Cardiac fibroblast (primary cell): ENCODE measurements around the gene THSD4.

Source experiments
- DNase-seq, 2 donors: peaks; one replicate each; pipeline versions ENCODE4 v3.0.0 to v3.0.0-alpha.2; 2010; ENCODE audit warnings: low read depth in 2 of 2
- H3K4me3 ChIP-seq, 2 donors: replicated peaks in 1 of 2; 1 replicate in 1 of 2; 2 replicates in 1 of 2; pipeline ENCODE4 v1.5.1; 2011; ENCODE audit warnings: low read depth in 2 of 2, low read length in 2 of 2, mild to moderate bottlenecking in 2 of 2, moderate library complexity in 1 of 2
- TF ChIP-seq, protein P1 (sequence below): IDR thresholded peaks from one replicate; pipeline ENCODE4 v1.5.1; 2011; ENCODE audit warnings: low read depth, mild to moderate bottlenecking, low read length, inconsistent platforms

THSD4 gene

DNA sequence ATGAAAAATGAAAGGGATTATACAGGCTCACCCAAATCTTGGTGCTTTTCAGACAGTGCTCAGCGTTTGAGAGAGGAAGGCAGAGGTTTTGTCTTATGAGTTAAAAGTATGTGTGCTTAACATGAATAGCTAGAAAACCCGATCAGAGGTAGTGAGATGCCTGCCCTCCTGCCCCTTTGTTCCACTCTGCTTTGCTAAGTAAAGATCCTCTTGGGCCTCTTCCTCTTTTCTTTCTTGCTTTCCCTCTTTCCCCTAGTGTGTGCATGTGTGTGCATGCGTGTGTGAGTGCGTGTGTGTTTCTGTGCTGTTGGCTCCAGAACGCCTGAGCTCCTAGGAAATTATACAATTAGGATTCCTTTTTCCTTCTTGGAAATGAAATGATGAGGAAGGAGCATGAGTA lies 433.8 kb downstream of the THSD4 start:
- no peak overlapping the region for H3K4me3 ChIP-seq
- TF ChIP-seq, protein P1, sequence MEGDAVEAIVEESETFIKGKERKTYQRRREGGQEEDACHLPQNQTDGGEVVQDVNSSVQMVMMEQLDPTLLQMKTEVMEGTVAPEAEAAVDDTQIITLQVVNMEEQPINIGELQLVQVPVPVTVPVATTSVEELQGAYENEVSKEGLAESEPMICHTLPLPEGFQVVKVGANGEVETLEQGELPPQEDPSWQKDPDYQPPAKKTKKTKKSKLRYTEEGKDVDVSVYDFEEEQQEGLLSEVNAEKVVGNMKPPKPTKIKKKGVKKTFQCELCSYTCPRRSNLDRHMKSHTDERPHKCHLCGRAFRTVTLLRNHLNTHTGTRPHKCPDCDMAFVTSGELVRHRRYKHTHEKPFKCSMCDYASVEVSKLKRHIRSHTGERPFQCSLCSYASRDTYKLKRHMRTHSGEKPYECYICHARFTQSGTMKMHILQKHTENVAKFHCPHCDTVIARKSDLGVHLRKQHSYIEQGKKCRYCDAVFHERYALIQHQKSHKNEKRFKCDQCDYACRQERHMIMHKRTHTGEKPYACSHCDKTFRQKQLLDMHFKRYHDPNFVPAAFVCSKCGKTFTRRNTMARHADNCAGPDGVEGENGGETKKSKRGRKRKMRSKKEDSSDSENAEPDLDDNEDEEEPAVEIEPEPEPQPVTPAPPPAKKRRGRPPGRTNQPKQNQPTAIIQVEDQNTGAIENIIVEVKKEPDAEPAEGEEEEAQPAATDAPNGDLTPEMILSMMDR, result no peak
- no peak for DNase-seq

DNA sequence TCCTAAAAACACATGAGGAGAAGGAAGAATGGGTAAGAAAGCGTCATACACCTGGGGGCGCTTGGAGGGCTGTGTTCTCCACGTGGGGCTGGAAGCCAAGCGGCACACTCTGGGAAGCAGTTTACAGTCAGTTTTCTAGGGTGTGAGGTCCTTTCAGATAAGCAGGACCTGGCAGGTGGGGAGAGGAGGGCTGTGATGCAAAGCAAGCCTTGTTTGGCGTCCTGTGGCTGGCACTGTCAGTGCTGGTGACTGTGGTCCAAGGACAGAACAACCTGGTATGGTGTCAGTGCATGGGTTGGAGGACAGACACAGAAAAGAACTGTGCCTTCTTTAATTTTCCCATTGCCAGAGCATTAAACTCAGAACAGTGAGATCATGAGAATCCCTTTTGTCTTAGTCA lies 434.4 kb downstream of the THSD4 start:
- H3K4me3 ChIP-seq, result no peak overlapping the region
- no peak for DNase-seq
- TF ChIP-seq, protein P1, result no peak

DNA sequence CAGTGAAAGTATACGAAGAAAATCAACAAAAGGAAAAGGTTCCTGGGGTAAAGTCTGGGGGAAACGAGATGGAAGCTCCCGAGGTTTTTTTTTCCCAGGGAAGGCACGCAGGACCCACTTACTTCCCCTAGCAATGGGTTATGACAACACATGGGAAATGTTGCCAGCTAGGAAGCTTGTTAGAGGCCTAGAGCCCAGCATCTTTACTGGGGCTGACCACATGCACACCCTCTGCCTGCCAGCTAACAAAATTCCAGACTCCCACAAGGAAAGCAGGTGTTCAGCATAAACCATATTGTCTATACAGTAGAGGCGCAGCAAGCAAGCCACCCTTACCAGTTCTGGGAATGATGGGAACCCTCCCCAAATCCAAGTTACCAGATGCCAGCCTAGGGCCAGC lies 436.3 kb downstream of the THSD4 start:
- DNase-seq, result no peak
- TF ChIP-seq, protein P1, result no peak

DNA sequence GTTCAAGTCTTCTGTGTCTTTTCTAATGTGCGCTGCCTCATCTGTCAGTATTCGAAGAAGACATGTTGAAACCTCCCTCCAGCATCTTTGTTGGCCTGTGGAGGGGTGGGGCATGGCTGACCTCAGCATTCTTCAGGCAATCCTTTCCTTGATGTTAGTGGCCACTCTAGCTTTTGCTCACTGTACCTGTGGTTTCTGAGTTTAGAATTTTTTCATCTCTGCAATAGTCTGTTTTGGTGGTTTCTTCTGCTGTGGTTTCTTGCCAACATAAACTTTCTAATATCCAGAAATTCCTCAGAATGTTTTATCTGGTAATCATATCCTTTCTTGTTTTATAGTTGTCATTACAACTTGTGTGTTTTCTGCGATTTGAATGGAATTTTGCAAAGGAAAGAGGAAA lies 443.8 kb downstream of the THSD4 start:
- DNase-seq, result peak; percentile 41 to 69
- H3K4me3 ChIP-seq, result no peak overlapping the region
- TF ChIP-seq, protein P1, result no peak

More for the DNA sequence above, 436.3 kb downstream of the THSD4 start:
- H3K4me3 ChIP-seq, result no peak overlapping the region

DNA sequence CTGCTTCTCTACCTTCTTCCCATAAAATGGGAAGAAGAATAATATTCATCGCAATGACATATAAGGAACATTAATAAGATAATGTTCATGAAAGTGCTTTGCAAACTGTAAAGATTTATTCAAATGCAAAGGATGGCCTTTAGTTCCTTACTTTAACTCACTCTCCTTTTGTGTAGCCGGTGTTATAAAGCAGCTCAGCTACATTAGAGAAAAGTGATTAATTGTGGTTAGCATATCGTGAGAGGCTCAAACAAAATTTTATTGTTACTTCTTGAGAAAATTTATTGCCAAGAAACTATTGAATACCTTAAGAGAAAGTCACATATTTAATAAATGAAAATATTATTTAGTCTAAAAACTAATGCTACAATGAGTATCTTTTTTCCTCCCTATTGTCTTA lies 444.3 kb downstream of the THSD4 start:
- no peak overlapping the region for H3K4me3 ChIP-seq
- TF ChIP-seq, protein P1, result no peak
- no peak for DNase-seq

DNA sequence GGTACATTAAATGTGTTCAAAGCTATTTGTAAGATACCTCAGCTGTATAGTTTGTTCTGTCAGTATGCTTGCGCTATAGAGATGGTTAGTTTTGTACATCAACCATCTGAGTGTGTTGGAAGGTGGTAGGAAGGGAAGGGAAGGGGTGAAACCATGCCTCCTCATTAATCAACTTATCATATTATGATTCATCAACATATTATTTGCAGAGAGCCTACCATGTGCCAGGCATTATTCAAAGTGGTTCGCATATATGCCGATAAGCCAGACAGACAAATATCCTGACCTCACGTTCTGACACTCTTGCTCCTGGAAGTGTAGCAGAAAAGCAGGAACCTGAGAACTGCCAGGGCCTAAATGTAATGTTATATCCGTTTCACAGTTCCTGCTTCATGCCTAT lies 447.0 kb downstream of the THSD4 start:
- no peak overlapping the region for H3K4me3 ChIP-seq
- DNase-seq, result peak in 1 of 2 donors; percentile 11
- TF ChIP-seq, protein P1, result no peak

DNA sequence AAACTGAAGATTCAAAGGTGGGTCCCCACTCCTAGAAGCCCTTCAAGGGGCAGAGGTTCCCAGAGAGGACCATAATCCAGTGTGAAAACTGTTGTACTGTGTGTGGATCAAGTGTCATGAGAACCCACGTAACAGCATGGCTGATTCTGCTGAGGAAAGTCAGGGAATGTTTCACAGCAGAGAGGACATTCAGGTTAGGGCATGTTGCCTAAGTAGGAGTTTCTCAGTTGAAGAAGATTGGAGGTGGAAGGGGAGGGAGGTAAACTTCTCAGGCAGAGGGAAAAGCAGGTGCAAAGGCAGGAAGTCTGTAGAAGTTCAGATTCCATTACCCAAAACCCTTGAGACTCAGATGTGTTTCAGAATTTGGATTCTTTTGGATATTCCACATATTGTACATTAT lies 448.9 kb downstream of the THSD4 start:
- TF ChIP-seq, protein P1, result no peak
- H3K4me3 ChIP-seq, result no peak overlapping the region
- DNase-seq, result no peak
